AG08395 (cell line): ENCODE measurements around the gene LHFPL2.
A peak's percentile ranks its signal among the peaks of the same experiment; 100 is the strongest.
"Not testable (repeated sequence)": the region's sequence is repeated elsewhere in the genome, so short reads cannot be mapped to it uniquely, and the experiment has no call there.

Experiments
- DNase-seq: peaks from one replicate; pipeline ENCODE4 v3.0.0; 2012; ENCODE audit warnings: mixed read lengths, low spot score

Gene LHFPL2

GRCh38 chr5:78666975-78667374, 18.4 kb upstream of the LHFPL2 start:
- DNase-seq: not testable (repeated sequence)

DNA sequence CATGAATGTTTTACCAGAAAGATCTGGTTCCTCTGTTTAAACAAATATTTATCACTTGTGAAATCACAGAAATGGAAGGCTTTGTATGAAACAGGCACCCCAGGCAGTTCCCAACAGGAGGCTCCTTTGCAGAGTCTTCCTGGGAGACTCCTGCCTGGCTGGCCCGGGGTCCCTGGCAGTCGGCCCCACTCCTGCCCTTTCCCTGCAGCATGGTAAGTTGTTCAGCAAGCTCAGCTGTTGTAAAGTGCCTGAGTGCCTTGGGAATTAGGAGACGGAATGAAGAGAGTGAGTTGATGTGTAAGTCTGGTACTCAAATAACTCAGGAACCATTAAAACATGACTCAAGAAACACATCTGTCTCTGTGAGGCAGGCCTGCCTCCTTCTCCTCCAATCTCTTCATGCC, 17.5 kb upstream of the LHFPL2 start:
- DNase-seq: no peak

- no peak for DNase-seq
Measured at GRCh38 chr5:78665534-78665933, 17.0 kb upstream of the LHFPL2 start.

DNA sequence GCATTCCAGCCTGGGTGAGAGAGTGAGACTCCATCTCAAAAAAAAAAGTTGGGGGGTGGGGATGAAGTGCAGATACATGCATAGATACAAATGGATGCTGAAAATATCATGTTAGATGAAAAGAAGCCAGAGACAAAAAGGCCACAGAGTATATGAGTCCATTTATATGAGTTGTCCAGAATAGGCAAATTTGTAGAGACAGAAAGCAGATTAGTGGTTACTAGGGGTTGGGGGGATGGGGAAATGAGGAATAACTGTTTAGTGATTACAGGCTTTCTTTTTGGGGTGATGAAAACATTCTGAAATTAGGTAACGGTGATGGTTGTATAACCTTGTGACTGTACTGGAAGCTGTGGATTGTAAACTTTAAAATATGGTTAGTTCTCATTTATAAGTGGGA, 13.8 kb upstream of the LHFPL2 start:
- no peak for DNase-seq

GRCh38 chr5:78661691-78662090, 13.1 kb upstream of the LHFPL2 start:
- no peak for DNase-seq

- no peak for DNase-seq
Measured at GRCh38 chr5:78661044-78661443, 12.5 kb upstream of the LHFPL2 start.

GRCh38 chr5:78660401-78660800, 11.8 kb upstream of the LHFPL2 start:
- no peak for DNase-seq

DNA sequence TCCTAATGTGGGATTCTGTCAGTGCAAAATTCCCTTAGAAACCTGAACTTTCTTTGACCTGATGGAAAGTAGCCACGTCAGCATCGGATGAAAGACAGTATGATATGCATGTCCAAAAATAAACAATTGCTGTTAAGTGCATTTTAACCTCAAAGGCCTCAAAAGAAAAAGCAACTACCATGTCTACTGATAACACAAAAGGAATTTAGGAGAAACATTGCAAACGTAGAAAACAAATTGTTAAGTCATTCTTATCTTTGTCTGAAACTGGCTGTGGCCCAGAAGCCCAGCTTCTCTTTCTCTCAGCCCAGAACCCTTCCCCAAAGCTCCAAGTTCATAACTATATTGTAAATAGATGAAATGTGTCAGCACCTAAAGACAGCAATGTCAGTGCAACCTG, 11.1 kb upstream of the LHFPL2 start:
- DNase-seq: no peak

DNA sequence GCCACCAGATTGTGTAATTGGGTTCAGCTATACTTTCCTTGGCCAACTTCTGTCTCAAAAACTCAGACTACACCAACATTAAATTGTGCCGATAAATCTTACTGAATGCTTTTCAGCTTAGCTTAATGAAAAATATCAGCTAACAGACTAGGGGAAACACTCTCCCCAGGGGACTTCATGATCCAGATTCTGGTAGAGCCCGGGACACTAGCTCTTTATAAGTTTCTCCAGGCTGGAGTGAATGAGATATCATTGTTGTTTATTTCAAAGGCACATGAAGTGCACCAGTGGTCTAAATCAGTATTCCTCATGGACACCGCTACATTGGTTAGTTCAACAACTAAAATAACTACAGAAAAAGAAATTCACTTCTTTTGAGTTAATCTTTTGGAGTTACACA, 10.5 kb upstream of the LHFPL2 start:
- no peak for DNase-seq

DNA sequence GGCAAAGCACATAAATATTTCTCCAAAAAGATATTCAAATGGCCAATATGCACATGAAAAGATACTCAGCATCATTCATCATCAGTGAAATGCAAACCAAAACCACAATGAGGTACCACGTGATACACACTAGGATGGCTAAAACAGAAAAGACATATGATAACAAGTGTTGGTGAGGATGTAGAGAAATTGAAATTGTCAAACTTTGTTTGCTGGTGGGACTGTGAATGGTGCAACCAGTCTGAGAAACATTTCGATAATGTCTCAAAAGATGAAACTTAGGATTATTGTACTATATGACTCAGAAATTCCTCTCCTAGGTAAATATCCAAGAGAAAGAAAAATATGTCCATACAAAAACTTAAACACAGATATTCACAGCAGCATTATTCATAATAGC, 8.6 kb upstream of the LHFPL2 start:
- DNase-seq: no peak

DNA sequence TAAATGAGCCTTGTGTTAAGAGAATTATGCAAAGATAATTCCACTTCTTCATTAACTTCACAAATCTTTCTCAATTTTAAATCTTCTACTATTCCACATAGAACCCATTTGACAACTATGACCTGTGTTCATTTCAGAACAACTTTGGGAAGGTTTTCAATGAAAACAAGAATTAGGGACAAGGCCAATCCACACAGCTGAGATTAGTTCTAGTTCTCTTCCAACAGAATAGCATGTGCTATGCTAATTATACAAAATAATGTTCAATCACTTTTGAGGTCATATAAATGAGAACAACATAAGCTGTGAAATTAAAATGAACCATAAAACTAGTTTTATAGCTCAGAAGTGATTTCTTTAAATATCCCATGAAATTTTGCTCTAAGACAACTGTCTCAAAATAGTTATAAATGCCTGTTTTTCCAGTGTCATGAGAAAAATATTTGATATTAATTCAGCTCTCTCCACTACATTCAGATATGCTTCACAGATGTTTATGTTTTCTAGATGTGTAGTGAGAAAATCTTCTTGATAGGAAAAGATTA, 7.2 kb upstream of the LHFPL2 start:
- no peak for DNase-seq

DNA sequence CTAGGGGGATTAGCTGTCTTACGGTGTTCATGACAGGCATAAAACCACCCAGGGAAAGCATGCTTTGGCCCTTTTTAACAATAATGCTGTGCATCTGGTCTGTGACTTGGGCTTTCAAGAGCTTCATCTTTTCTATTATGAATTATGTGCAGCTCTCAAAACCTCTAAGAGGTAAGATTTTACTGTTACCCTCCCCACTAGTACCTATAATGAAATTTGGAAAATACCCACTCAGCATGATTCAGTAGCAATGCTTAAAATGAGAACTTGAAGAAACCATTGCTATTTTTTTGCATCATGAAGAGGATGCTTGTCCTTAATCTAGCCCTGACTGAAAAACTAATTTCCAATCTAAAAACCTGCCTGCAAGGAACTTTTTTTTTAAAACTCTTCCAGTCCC, 5.8 kb upstream of the LHFPL2 start:
- DNase-seq: no peak

- no peak for DNase-seq
Measured at GRCh38 chr5:78653681-78654366, 5.3 kb upstream of the LHFPL2 start.

GRCh38 chr5:78653031-78653430, 4.5 kb upstream of the LHFPL2 start:
- DNase-seq: no peak

DNA sequence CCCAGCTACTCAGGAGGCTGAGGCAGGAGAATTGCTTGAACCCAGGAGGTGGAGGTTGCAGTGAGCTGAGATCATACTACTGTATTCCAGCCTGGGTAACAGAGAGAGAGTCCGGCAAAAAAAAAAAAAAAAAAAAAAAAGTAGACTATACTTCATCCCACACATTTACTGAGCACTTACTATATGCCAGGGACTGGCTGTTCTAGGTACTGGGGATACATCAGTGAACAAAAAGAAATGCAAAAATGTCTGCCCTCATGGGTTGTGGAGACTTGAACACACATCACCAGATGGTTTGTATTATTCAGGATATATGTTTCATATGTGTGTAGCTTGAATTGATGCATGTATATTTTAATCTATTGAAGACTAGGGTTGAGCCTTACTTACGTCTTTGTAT, 2.9 kb upstream of the LHFPL2 start:
- no peak for DNase-seq

- no peak for DNase-seq
Measured at GRCh38 chr5:78650531-78650930, 2.0 kb upstream of the LHFPL2 start.

- peak; percentile 50 for DNase-seq
Measured at GRCh38 chr5:78649861-78650496, 1.4 kb upstream of the LHFPL2 start.

GRCh38 chr5:78649211-78649695, 681 bp upstream of the LHFPL2 start:
- peak; percentile 20 for DNase-seq

- peak; percentile 41 for DNase-seq
Measured at GRCh38 chr5:78647838-78648358, 674 bp downstream of the LHFPL2 start.

DNA sequence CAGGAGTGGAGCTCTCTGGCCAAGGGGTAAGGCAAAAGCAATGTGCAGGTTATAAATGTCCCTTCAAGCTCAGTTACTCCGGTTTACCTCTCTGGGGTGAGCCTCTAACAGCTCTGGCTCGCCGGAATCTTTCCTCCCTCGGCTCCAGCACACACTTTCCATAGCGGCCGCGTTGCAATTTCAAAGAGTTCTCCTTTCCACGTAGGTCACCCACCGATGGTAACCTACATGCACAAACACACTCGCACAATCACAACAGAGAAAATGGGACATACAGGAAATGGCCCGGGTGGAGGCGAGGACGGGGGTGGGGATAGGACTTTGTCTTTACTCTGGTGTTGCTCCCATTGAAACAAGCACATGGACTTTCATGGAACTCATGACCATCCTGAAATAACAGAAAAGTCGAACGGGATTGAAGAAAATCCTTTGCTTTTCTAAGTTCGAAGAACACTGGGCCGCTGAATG, 1.2 kb downstream of the LHFPL2 start:
- peak; percentile 19 for DNase-seq

DNA sequence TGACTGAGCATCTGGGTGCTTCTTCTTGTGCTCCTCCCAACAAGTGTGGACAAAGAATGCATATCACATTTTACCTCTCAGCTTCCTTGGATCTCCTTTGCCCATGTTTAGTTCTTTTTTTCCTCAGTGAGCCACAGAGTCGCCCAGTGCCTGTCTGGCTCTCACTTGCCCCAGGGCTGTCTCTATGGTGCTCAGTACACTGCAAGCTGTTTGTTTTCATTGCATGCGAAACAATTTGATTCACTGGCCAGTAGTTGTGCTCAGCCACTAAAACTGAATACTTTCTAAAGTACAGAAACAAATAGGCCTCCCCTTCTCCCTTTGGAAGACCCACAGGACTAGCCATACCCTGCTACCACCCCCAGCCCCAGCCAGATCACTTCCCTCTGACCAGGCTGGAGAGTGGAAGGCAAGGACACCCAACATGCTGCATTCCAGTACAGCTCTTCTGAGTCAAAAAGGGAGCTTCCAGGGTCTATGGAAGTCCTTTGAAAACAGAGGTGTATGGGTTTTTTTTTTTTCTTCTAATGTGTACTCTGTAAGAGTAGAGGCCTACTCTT, 3.8 kb downstream of the LHFPL2 start:
- no peak for DNase-seq

DNA sequence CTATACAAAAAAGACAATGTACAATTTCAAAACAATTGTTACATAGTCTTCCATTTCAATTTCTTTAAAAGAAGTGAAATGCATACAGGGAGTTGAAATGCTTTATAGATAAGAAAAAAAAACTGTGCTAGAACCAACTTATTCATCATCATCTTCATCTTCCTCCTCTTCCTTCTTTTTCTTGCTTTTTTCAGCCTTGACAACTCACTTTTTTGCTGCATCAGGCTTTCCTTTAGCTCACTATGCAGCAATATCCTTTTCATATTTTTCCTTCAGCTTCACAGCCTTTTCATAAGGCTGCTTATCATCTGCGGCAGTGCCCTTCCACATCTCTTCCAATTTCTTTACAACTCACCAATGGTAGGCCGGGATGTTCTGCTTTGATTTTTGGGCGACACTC, 4.4 kb downstream of the LHFPL2 start:
- no peak for DNase-seq

DNA sequence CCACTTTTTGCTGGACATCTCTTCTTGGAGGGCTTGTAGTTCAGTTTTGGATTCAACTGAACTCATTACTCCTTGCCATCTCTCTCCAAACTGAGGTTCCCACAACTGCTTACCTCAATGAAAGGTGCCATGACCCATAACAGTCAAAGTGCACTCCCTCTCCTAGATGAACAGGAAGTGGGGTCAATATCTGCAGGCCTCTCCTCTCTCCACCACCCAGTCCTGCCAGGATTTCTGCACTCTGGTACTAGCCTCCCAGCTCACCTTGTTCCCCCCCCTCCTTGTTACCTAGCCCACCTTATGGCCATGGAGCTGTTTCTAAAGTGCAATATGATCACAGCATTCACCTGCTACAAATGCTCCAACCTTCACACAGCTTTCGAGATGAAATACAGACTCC, 5.9 kb downstream of the LHFPL2 start:
- no peak for DNase-seq
